ENCODE measurements around the gene GRAMD1C. TPM values are rescaled to one million over a fixed set of nuclear protein-coding genes. Genes with fewer than 3 reads are reported as not detected.

The GRAMD1C gene
- total and polyA plus RNA-seq, 7 donors, result 0.27 to 12.3 (median 3.6) TPM

DNA sequence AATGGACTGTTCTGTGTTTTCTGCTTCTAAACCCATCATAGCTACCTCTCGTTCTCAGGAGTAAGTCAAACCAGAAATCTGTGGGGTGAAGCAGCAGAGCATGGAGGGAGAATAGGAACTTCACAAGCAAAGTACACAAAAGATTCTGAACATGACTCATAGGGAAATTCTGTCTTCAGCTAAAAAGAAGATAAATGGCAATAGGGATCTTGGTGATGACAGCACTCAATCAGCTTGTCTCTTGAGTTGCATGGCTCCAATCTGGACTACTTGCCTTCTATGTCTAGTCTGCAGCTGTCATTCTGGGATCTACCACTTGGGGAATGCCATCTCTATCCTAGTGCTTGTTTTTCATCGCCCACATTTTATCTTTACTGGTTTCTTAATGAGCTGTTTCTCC lies 13.5 kb upstream of the GRAMD1C start:
- DNase-seq, result no peak
- Histone ChIP-seq H3K27me3 (no peaks in the 10 kb centered on the region), H3K4me3 (no peak overlapping the region), H3K27ac (no peak overlapping the region), H3K4me1 (no peaks in the 10 kb centered on the region), H3K36me3 (no peaks in the 10 kb centered on the region), H3K9me3 (no peaks in the 10 kb centered on the region)
- 77 to 79% methylated on average over 2 of the region's 2 CpGs for WGBS, 2 donors
- intact Hi-C loops (cut with DNase I), result no loop called here
- TF ChIP-seq, protein P1, sequence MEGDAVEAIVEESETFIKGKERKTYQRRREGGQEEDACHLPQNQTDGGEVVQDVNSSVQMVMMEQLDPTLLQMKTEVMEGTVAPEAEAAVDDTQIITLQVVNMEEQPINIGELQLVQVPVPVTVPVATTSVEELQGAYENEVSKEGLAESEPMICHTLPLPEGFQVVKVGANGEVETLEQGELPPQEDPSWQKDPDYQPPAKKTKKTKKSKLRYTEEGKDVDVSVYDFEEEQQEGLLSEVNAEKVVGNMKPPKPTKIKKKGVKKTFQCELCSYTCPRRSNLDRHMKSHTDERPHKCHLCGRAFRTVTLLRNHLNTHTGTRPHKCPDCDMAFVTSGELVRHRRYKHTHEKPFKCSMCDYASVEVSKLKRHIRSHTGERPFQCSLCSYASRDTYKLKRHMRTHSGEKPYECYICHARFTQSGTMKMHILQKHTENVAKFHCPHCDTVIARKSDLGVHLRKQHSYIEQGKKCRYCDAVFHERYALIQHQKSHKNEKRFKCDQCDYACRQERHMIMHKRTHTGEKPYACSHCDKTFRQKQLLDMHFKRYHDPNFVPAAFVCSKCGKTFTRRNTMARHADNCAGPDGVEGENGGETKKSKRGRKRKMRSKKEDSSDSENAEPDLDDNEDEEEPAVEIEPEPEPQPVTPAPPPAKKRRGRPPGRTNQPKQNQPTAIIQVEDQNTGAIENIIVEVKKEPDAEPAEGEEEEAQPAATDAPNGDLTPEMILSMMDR (IDR thresholded peaks at IDR 0.05), result no peak
- no peak for TF ChIP-seq EP300 (IDR thresholded peaks at IDR 0.05)
- no peak for TF ChIP-seq POLR2AphosphoS5 (IDR thresholded peaks at IDR 0.05)
- no peak for TF ChIP-seq POLR2A (IDR thresholded peaks at IDR 0.05)

DNA sequence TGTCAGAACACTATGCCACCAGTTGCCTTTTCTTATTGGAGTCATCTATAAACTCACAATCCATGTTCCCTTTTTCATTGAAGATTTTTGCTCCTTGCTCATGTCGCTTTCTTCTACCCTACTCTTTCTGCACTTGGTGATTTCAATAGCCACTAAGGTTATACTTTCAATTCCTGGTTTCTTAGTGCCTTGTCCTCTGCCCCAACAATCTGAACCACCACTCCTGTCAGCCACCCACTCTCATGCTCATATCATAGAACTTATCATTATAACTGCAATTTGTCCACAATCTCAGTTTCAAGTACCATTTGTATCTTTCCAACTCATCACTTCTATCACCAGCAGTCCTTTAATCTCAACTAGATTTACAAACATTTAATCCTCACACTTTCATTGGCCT lies 10.0 kb upstream of the GRAMD1C start:
- WGBS, 2 donors, result 72 to 97% methylated on average over 1 of the region's 1 CpG
- H3K9me3 ChIP-seq, result no peaks in the 10 kb centered on the region
- intact Hi-C loops (cut with DNase I), result no loop called here
- no peaks in the 10 kb centered on the region for H3K36me3 ChIP-seq
- no peaks in the 10 kb centered on the region for H3K27me3 ChIP-seq
- no peak overlapping the region for H3K4me3 ChIP-seq
- H3K4me1 ChIP-seq, result no peaks in the 10 kb centered on the region
- DNase-seq, result no peak
- TF ChIP-seq POLR2AphosphoS5 (IDR thresholded peaks at IDR 0.05) (no peak), EP300 (IDR thresholded peaks at IDR 0.05) (no peak)
- TF ChIP-seq, protein P1 (IDR thresholded peaks at IDR 0.05), result no peak
- no peak overlapping the region for H3K27ac ChIP-seq

DNA sequence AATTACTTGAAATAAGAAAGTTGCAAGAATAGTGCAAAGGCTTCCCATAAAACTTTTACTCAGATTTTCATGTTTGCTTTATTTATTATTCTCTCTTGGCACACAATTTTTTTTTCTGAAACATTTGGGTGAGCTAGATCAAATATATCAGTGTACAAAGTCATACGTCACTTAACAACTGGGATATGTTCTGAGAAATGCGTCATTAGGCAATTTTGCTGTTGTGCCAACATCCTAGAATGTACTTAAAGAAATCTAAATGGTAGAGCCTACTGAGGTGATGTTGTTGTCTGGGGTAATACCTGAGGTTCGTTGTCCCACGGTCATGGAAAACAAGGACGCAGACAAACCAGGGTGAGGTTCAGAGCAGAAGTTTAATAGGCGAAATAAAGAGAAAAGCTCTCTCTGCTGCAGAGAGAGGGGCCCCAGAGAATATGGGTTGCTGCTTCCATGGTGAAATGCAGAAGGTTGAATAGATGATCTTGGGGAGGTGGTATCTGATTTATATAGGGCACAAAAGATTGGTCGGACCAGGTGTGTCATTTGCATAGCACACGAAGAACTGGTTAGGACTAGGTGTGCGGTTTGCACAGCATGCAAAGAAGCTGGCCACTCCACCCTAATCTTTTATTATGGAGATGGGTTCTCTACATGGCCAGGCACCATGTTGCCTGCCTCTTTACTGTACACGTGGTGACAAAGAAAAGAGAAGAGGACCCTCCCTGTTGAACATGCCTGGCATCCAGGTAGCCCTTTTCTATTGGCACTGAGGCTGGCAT lies 8.8 kb upstream of the GRAMD1C start:
- no peaks in the 10 kb centered on the region for H3K27me3 ChIP-seq
- TF ChIP-seq POLR2A (IDR thresholded peaks at IDR 0.05) (no peak), POLR2AphosphoS5 (IDR thresholded peaks at IDR 0.05) (no peak), EP300 (IDR thresholded peaks at IDR 0.05) (no peak)
- TF ChIP-seq, protein P1 (IDR thresholded peaks at IDR 0.05), result no peak
- no peak for DNase-seq
- no peak overlapping the region for H3K27ac ChIP-seq
- 80 to 82% methylated on average over 10 of the region's 10 CpGs for WGBS, 2 donors
- no peaks in the 10 kb centered on the region for H3K4me1 ChIP-seq
- no peaks in the 10 kb centered on the region for H3K9me3 ChIP-seq
- no peak overlapping the region for H3K4me3 ChIP-seq
- intact Hi-C loops (cut with DNase I), result no loop called here
- H3K36me3 ChIP-seq, result no peaks in the 10 kb centered on the region

DNA sequence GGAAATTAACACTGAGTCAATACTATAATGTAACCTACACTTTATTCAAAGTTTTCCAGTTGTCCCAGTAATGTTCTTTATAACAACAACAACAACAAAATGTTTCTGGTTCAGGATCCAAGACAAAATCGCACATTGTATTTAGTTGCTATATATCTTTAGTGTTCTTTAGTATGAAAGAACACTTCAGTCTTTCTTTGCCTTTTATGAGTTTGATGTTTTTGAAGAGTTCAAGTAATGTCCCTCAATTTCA lies 7.6 kb upstream of the GRAMD1C start:
- DNase-seq, result no peak
- H3K27ac ChIP-seq, result no peak overlapping the region
- WGBS, 2 donors, result 0% methylated on average over 1 of the region's 1 CpG
- H3K9me3 ChIP-seq, result no peaks in the 10 kb centered on the region
- no peaks in the 10 kb centered on the region for H3K27me3 ChIP-seq
- no peaks in the 10 kb centered on the region for H3K36me3 ChIP-seq
- H3K4me3 ChIP-seq, result no peak overlapping the region
- no peaks in the 10 kb centered on the region for H3K4me1 ChIP-seq
- intact Hi-C loops (cut with DNase I), result no loop called here
- TF ChIP-seq EP300 (IDR thresholded peaks at IDR 0.05) (no peak), POLR2AphosphoS5 (IDR thresholded peaks at IDR 0.05) (no peak), POLR2A (IDR thresholded peaks at IDR 0.05) (no peak)
- TF ChIP-seq, protein P1 (IDR thresholded peaks at IDR 0.05), result no peak

Data from sigmoid colon (tissue), 7 donors.